DND-41 (cell line): ENCODE results near the gene TCF21.

Experiments
- CTCF ChIP-seq: IDR thresholded peaks from 2 replicates; pipeline ENCODE4 v1.5.1; 2012; ENCODE audit warnings: borderline replicate concordance, low read length, moderate library complexity, mild to moderate bottlenecking; ENCODE audit not compliant: poor library complexity, severe bottlenecking; ENCODE audit errors: extremely low read depth
- EZH2 ChIP-seq: IDR thresholded peaks from 3 replicates; pipeline ENCODE4 v1.6.1; 2012; ENCODE audit warnings: borderline replicate concordance, low read depth, mild to moderate bottlenecking, moderate library complexity, low read length, inconsistent platforms; ENCODE audit not compliant: severe bottlenecking

GRCh38 chr6:133895573-133896343, 6.8 kb downstream of the TCF21 start:
- no peak for TF ChIP-seq CTCF
- no peak for TF ChIP-seq EZH2
